GM21529 (cell line): ENCODE results near the gene GSE1.

Experiments used
- ATAC-seq: cut with Tn5 transposase; IDR thresholded peaks from one replicate; pipeline ENCODE4 v1.9.1; 2021; ENCODE audit not compliant: unreplicated experiment

The GSE1 gene

GRCh38 chr16:85616607-85617321 lies 3.6 kb downstream of the GSE1 start:
- ATAC-seq = peak; percentile 33

- ATAC-seq = no peak
Observed at GRCh38 chr16:85617948-85618347, 4.8 kb downstream of the GSE1 start.

- no peak for ATAC-seq
Observed at GRCh38 chr16:85618521-85618920, 5.4 kb downstream of the GSE1 start.

- ATAC-seq = no peak
Observed at GRCh38 chr16:85619101-85619891, 6.2 kb downstream of the GSE1 start.

GRCh38 chr16:85620374-85620773 lies 7.3 kb downstream of the GSE1 start:
- ATAC-seq = no peak

- ATAC-seq = no peak
Observed at GRCh38 chr16:85621698-85622428, 8.7 kb downstream of the GSE1 start.

- no peak for ATAC-seq
Observed at GRCh38 chr16:85622683-85623082, 9.6 kb downstream of the GSE1 start.

- no peak for ATAC-seq
Observed at GRCh38 chr16:85623250-85623649, 10.1 kb downstream of the GSE1 start.

- no peak for ATAC-seq
Observed at GRCh38 chr16:85623997-85624601, 11.0 kb downstream of the GSE1 start.

GRCh38 chr16:85624646-85625045 lies 11.5 kb downstream of the GSE1 start:
- no peak for ATAC-seq

- no peak for ATAC-seq
Observed at GRCh38 chr16:85625053-85625452, 11.9 kb downstream of the GSE1 start.

GRCh38 chr16:85625485-85626117 lies 12.5 kb downstream of the GSE1 start:
- no peak for ATAC-seq

- no peak for ATAC-seq
Observed at GRCh38 chr16:85626191-85626981, 13.3 kb downstream of the GSE1 start.

GRCh38 chr16:85627089-85627488 lies 14.0 kb downstream of the GSE1 start:
- ATAC-seq = no peak

- ATAC-seq = no peak
Observed at GRCh38 chr16:85627526-85628264, 14.6 kb downstream of the GSE1 start.

GRCh38 chr16:85628265-85628556 lies 15.1 kb downstream of the GSE1 start:
- ATAC-seq = no peak

GRCh38 chr16:85628645-85629044 lies 15.5 kb downstream of the GSE1 start:
- ATAC-seq = no peak

- ATAC-seq = no peak
Observed at GRCh38 chr16:85629326-85629725, 16.2 kb downstream of the GSE1 start.

- no peak for ATAC-seq
Observed at GRCh38 chr16:85629853-85630252, 16.7 kb downstream of the GSE1 start.

- no peak for ATAC-seq
Observed at GRCh38 chr16:85631230-85631629, 18.1 kb downstream of the GSE1 start.
